HG02840 (cell line): ENCODE results near the gene MORC3.
"Not testable (repeated sequence)": the region's sequence is repeated elsewhere in the genome, so short reads cannot be mapped to it uniquely, and the experiment has no call there.

Experiments used
- ATAC-seq: cut with Tn5 transposase; IDR thresholded peaks from one replicate; pipeline ENCODE4 v1.9.1; 2021; ENCODE audit warnings: mild to moderate bottlenecking, moderate library complexity, moderate number of reproducible peaks; ENCODE audit not compliant: unreplicated experiment, low FRiP score

MORC3 gene

GRCh38 chr21:36319767-36320420, at the start of gene MORC3:
MORC3 (plus strand) TSS chr21:36320197; CDS start chr21:36320265, 68 bp downstream.
- peak; percentile 87 for ATAC-seq

- ATAC-seq, result not testable (repeated sequence)
Observed at GRCh38 chr21:36270786-36271695, 49.0 kb upstream of the MORC3 start.

GRCh38 chr21:36274128-36274527, 45.9 kb upstream of the MORC3 start:
- ATAC-seq, result no peak

GRCh38 chr21:36282568-36283230, 37.3 kb upstream of the MORC3 start:
- no peak for ATAC-seq

- ATAC-seq, result not testable (repeated sequence)
Observed at GRCh38 chr21:36283231-36283622, 36.8 kb upstream of the MORC3 start.

- no peak for ATAC-seq
Observed at GRCh38 chr21:36288651-36289243, 31.2 kb upstream of the MORC3 start.

GRCh38 chr21:36291509-36291908, 28.5 kb upstream of the MORC3 start:
- no peak for ATAC-seq

GRCh38 chr21:36297406-36297937, 22.5 kb upstream of the MORC3 start:
- ATAC-seq, result no peak

- ATAC-seq, result peak; percentile 98
Observed at GRCh38 chr21:36297938-36298572, 21.9 kb upstream of the MORC3 start.

GRCh38 chr21:36306872-36307534, 13.0 kb upstream of the MORC3 start:
- no peak for ATAC-seq

- ATAC-seq, result peak; percentile 84
Observed at GRCh38 chr21:36310016-36310415, 10.0 kb upstream of the MORC3 start.

- ATAC-seq, result not testable (repeated sequence)
Observed at GRCh38 chr21:36313446-36313845, 6.6 kb upstream of the MORC3 start.

GRCh38 chr21:36316045-36316444, 4.0 kb upstream of the MORC3 start:
- ATAC-seq, result not testable (repeated sequence)

GRCh38 chr21:36316872-36317484, 3.0 kb upstream of the MORC3 start:
- ATAC-seq, result no peak

- not testable (repeated sequence) for ATAC-seq
Observed at GRCh38 chr21:36319406-36319766, 611 bp upstream of the MORC3 start.

- peak; percentile 53 for ATAC-seq
Observed at GRCh38 chr21:36320421-36321324, 676 bp downstream of the MORC3 start.

- no peak for ATAC-seq
Observed at GRCh38 chr21:36321325-36322082, 1.5 kb downstream of the MORC3 start.
